GM18508 (cell line): ENCODE results near the gene MYO5C.
"Not testable (repeated sequence)": the region's sequence is repeated elsewhere in the genome, so short reads cannot be mapped to it uniquely, and the experiment has no call there.

Experiments
- ATAC-seq: cut with Tn5 transposase; IDR thresholded peaks from one replicate; pipeline ENCODE4 v1.9.1; 2021; ENCODE audit warnings: moderate number of reproducible peaks; ENCODE audit not compliant: insufficient read depth, unreplicated experiment

MYO5C gene

GRCh38 chr15:52180196-52180835 is 115.3 kb downstream of the MYO5C start:
- peak; percentile 27 for ATAC-seq

GRCh38 chr15:52179278-52180195 is 116.1 kb downstream of the MYO5C start:
- ATAC-seq: peak; percentile 45

GRCh38 chr15:52178765-52179164 is 116.8 kb downstream of the MYO5C start:
- no peak for ATAC-seq

- ATAC-seq: no peak
These were observed 122.7 kb downstream of the MYO5C start for GRCh38 chr15:52172869-52173268.

- no peak for ATAC-seq
These were observed 123.8 kb downstream of the MYO5C start for GRCh38 chr15:52171807-52172206.

GRCh38 chr15:52171386-52171785 is 124.2 kb downstream of the MYO5C start:
- ATAC-seq: no peak

- ATAC-seq: not testable (repeated sequence)
These were observed 125.4 kb downstream of the MYO5C start for GRCh38 chr15:52170199-52170598.

GRCh38 chr15:52165494-52166131 is 130.0 kb downstream of the MYO5C start:
- ATAC-seq: not testable (repeated sequence)

GRCh38 chr15:52164631-52165265 is 130.9 kb downstream of the MYO5C start:
- ATAC-seq: no peak

- ATAC-seq: no peak
These were observed 132.0 kb downstream of the MYO5C start for GRCh38 chr15:52163321-52164190.

- no peak for ATAC-seq
These were observed 132.7 kb downstream of the MYO5C start for GRCh38 chr15:52162876-52163275.

GRCh38 chr15:52162260-52162659 is 133.3 kb downstream of the MYO5C start:
- no peak for ATAC-seq

GRCh38 chr15:52161406-52161966 is 134.1 kb downstream of the MYO5C start:
- no peak for ATAC-seq

GRCh38 chr15:52159645-52160044 is 136.0 kb downstream of the MYO5C start:
- no peak for ATAC-seq

GRCh38 chr15:52158084-52158765 is 137.4 kb downstream of the MYO5C start:
- ATAC-seq: no peak

- no peak for ATAC-seq
These were observed 139.7 kb downstream of the MYO5C start for GRCh38 chr15:52155878-52156277.

- ATAC-seq: no peak
These were observed 140.4 kb downstream of the MYO5C start for GRCh38 chr15:52154896-52155865.
